ENCODE measurements around the gene MYO3A. TPM values are rescaled to one million over a fixed set of nuclear protein-coding genes. Genes with fewer than 3 reads are reported as not detected.

Gene MYO3A
- total RNA-seq, 1 experiment from 2014 or later = not detected

- Histone ChIP-seq H3K4me1 (no peaks in the 10 kb centered on the region), H3K36me3 (ENCODE audit: control insufficient read depth, insufficient read depth, low read length) (no peaks in the 10 kb centered on the region), H3K9me3 (no peaks in the 10 kb centered on the region), H3K27me3 (replicated peaks; ENCODE audit: control insufficient read depth, insufficient read depth, low read length) (no peaks in the 10 kb centered on the region), H3K4me3 (ENCODE audit: low read depth, low read length) (no peak overlapping the region)
- CTCF ChIA-PET = no interaction called here
- no peaks in the 10 kb centered on the region for H3K4me1 Mint-ChIP-seq (ENCODE audit: low read depth, unreplicated experiment)
- no peak overlapping the region for H3K4me3 Mint-ChIP-seq (ENCODE audit: unreplicated experiment)
- intact Hi-C loops (cut with micrococcal nuclease; ENCODE audit: unreplicated experiment) = no loop called here
- no peak for TF ChIP-seq CTCF (IDR thresholded peaks at IDR 0.05; ENCODE audit: insufficient read depth in 1 of 2, low read depth in 1 of 2, low read length in 1 of 2, severe bottlenecking in 1 of 2, unreplicated experiment in 1 of 2)
- no peak overlapping the region for H3K27ac Mint-ChIP-seq (ENCODE audit: unreplicated experiment)
- H3K9me3 Mint-ChIP-seq (ENCODE audit: unreplicated experiment) = no peaks in the 10 kb centered on the region
- BruUV-seq (replicated peaks) = no TSS peak
- no peak for DNase-seq
- peaks cover 3% of the 10 kb centered on the region for H3K27me3 Mint-ChIP-seq (ENCODE audit: insufficient read depth, unreplicated experiment)
- H3K36me3 Mint-ChIP-seq (ENCODE audit: insufficient read depth, unreplicated experiment) = no peaks in the 10 kb centered on the region
- POLR2A ChIA-PET = no interaction called here
These were observed 81.1 kb downstream of the MYO3A start for GRCh38 chr10:26015092-26015491.

GRCh38 chr10:26022831-26023230, 88.8 kb downstream of the MYO3A start:
- H3K36me3 ChIP-seq (ENCODE audit: control insufficient read depth, insufficient read depth, low read length) = no peaks in the 10 kb centered on the region
- H3K4me3 Mint-ChIP-seq (ENCODE audit: unreplicated experiment) = no peak overlapping the region
- H3K27me3 ChIP-seq (replicated peaks; ENCODE audit: control insufficient read depth, insufficient read depth, low read length) = no peaks in the 10 kb centered on the region
- H3K27me3 Mint-ChIP-seq (ENCODE audit: insufficient read depth, unreplicated experiment) = peaks cover 9% of the 10 kb centered on the region
- no peaks in the 10 kb centered on the region for H3K36me3 Mint-ChIP-seq (ENCODE audit: insufficient read depth, unreplicated experiment)
- no TSS peak for BruUV-seq (replicated peaks)
- H3K9me3 ChIP-seq = no peaks in the 10 kb centered on the region
- POLR2A ChIA-PET = no interaction called here
- no peaks in the 10 kb centered on the region for H3K4me1 Mint-ChIP-seq (ENCODE audit: low read depth, unreplicated experiment)
- no peak for DNase-seq
- no peak overlapping the region for H3K27ac Mint-ChIP-seq (ENCODE audit: unreplicated experiment)
- H3K4me3 ChIP-seq (ENCODE audit: low read depth, low read length) = no peak overlapping the region
- H3K9me3 Mint-ChIP-seq (ENCODE audit: unreplicated experiment) = no peaks in the 10 kb centered on the region
- intact Hi-C loops (cut with micrococcal nuclease; ENCODE audit: unreplicated experiment) = no loop called here
- TF ChIP-seq CTCF (IDR thresholded peaks at IDR 0.05; ENCODE audit: insufficient read depth in 1 of 2, low read depth in 1 of 2, low read length in 1 of 2, severe bottlenecking in 1 of 2, unreplicated experiment in 1 of 2) = no peak
- CTCF ChIA-PET = no interaction called here
- H3K4me1 ChIP-seq = no peaks in the 10 kb centered on the region

DNA sequence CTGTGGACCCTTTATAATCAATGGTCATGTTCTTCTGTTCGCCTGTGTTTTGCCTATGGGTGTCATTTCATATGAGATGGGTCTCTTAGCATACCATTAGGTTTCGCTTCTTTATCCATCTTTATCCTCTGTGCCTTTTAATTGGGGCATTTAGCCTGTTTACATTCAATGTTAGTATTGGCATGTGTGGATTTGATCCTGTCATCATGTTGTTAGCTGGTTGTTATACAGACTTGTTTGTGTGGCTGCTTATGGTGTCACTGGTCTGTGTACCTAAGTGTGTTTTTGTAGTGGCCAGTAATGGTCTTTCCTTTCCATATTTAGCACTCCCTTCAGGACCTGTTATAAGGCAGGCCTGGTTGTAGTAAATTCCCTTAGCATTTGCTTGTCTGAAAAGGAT, 90.3 kb downstream of the MYO3A start:
- no TSS peak for BruUV-seq (replicated peaks)

More for the DNA sequence above, 90.3 kb downstream of the MYO3A start:
- no peaks in the 10 kb centered on the region for H3K36me3 Mint-ChIP-seq (ENCODE audit: insufficient read depth, unreplicated experiment)
- ChIA-PET POLR2A (no interaction called here), CTCF (no interaction called here)
- no peaks in the 10 kb centered on the region for H3K9me3 Mint-ChIP-seq (ENCODE audit: unreplicated experiment)
- no peak overlapping the region for H3K4me3 Mint-ChIP-seq (ENCODE audit: unreplicated experiment)
- H3K27ac Mint-ChIP-seq (ENCODE audit: unreplicated experiment) = no peak overlapping the region
- H3K4me3 ChIP-seq (ENCODE audit: low read depth, low read length) = no peak overlapping the region
- peaks cover 9% of the 10 kb centered on the region for H3K27me3 Mint-ChIP-seq (ENCODE audit: insufficient read depth, unreplicated experiment)
- intact Hi-C loops (cut with micrococcal nuclease; ENCODE audit: unreplicated experiment) = no loop called here
- DNase-seq = no peak
- no peaks in the 10 kb centered on the region for H3K27me3 ChIP-seq (replicated peaks; ENCODE audit: control insufficient read depth, insufficient read depth, low read length)
- H3K9me3 ChIP-seq = no peaks in the 10 kb centered on the region
- no peaks in the 10 kb centered on the region for H3K4me1 Mint-ChIP-seq (ENCODE audit: low read depth, unreplicated experiment)
- H3K4me1 ChIP-seq = no peaks in the 10 kb centered on the region
- H3K36me3 ChIP-seq (ENCODE audit: control insufficient read depth, insufficient read depth, low read length) = no peaks in the 10 kb centered on the region
- TF ChIP-seq CTCF (IDR thresholded peaks at IDR 0.05; ENCODE audit: insufficient read depth in 1 of 2, low read depth in 1 of 2, low read length in 1 of 2, severe bottlenecking in 1 of 2, unreplicated experiment in 1 of 2) = no peak

Data from Caco-2 (cell line).